Activated T-cell treated with anti-CD3 and anti-CD28 coated beads, Interleukin-2, amount 50 U/mL, for 1 hour (primary cell): ENCODE data around the gene WDFY4.

Experiments
- DNase-seq: peaks from one replicate; pipeline ENCODE4 v3.0.0-alpha.2; 2020

WDFY4 gene

DNA sequence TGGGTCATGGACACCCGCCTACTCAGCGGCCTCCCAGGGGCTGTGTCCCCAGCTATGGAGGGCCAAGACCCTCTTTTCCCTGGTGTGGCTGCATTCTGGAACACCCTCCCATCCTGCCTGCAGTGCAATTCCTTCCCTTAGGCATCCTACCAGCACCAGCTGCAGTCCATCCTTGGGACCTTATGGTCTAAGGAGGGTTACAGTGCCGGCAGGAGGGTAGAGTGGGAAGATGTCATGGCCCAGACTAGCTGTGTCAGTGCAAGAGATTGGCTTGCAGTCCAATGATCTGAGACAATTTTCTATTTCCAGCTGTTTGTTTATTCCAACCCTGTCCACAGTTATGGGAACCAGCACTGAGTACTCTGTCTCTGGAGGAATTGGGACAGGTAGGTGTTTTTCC, 92.4 kb downstream of the WDFY4 start:
- DNase-seq = no peak

GRCh38 chr10:48778193-48778857, 93.7 kb downstream of the WDFY4 start:
- no peak for DNase-seq

DNA sequence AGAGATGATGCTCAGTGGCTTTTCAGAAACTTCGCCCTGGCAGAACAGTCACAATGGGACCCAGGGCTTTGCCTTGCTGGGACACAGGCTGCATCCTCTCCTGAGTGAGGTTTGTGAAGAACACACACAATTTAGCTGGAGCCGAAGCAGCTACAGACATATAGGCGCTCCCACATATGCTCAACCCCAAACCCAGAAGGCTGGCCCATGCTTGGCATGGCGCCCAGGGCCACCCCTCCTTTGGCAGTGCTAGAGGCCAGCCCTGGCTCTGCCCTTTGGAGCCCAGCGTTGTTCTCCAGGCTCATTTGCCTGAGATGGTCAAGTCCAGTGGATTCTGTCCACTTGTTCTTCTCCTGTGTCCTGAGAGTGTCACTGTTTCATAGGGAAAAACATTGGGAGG, 94.4 kb downstream of the WDFY4 start:
- no peak for DNase-seq

GRCh38 chr10:48779546-48780152, 95.0 kb downstream of the WDFY4 start:
- no peak for DNase-seq

DNA sequence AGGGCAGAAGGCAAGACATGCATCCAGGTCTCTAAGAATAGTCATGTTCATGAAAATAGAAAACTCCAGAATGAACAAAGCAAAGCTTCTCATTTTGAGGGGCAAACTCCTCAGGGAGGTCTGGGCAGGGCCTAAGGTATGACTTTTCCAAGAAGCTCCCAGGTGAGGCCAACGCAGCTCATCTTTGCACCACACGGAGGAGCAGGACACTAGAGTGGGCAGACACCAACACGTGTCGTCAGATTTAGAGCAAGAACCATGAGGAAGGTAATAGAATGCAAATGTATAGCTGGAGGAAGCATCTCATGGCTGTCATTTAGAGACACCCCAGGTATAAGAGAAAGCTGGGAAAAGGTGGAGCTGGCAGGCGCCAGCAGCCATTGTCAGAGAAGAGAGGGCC, 95.7 kb downstream of the WDFY4 start:
- no peak for DNase-seq

GRCh38 chr10:48782386-48782785, 97.7 kb downstream of the WDFY4 start:
- DNase-seq = no peak

GRCh38 chr10:48784031-48784430, 99.4 kb downstream of the WDFY4 start:
- DNase-seq = no peak

- DNase-seq = no peak
These were observed 101.1 kb downstream of the WDFY4 start for GRCh38 chr10:48785796-48786195.

- DNase-seq = no peak
These were observed 102.1 kb downstream of the WDFY4 start for GRCh38 chr10:48786606-48787282.

DNA sequence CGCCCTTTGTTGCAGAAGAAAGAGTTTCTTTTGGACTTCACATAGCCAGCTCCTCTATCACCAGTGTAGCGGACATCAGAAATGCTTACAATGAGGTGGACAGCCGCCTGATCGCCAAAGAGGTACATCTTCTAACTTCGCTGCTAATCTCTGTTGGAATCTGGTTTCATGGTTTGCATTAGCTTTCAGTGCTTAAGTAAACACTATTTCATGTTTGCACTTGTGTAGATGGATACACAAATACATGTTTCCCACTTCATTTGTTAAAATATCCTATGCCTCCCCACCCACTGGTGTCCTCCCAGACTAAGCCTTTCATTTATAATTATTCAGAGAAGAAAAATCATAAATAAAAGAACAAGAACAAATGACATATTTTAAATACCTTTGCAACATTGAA, 103.9 kb downstream of the WDFY4 start:
- DNase-seq = no peak

DNA sequence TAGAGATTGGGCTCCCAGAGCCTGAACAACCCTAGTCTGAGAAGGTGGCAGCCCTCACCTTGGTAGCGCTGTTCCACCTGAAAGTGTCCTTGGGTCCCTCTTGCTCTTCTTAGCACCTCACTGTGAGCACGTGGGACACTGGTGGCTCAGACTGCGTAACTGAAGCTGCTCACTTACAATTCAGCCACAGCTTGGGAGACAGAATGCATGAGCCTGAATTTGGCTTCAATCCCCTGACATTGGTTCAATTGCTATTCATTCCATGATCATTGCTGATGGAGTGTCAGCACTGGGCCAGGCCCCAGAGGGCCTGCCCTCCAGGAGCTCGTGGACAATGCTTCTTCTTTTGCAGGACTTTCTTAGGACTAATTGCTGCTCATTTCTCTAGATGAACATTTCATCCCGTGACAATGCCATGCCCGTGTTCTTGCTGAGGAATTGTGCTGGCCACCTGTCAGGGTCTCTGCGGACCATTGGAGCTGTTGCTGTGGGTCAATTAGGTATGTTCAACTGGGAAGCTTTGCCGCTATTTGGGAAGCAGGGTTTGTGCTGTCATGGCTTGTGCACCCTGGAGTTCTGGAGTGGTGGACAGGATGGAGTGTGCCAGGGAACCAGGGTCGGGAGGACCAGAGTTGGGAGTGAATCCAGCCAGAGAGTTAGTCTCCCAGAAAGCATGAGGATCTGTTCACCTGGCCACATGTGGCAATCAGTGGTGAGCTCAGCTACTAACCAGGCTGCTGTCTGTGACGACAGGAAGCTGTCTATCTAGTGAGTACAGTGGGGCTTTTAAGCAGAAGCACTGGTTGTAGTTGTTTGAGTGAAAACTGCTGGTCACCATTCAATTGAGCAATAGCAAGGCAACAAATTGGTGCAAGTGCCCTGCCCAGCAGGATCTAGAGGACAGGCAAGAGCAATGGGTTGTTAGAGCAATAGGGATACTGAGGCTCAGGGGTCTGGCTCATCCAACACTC, 105.1 kb downstream of the WDFY4 start:
- no peak for DNase-seq

DNA sequence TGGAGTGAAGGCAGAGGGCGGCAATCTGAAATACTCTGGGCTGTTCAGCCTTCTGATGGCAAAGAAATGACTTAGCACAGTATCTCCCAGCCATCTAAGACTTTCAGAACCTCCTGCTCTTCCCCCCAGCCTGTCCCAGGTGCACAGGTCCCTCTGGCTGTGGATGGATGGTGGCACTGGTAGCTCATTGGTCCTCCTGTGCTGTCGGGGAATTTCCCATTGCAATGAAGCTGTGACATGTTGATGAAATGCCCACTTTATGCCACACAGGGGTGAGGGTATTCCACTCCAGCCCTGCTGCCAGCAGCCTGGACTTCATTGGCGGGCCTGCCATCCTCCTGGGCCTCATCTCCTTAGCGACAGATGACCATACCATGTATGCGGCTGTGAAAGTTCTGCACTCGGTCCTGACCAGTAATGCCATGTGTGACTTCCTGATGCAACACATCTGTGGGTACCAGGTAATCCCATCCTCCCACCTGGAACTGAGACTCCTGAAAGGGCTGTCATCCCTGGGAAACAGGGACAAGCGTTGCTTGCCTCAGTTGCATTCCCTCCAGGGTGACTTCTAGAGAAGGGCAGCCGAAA, 105.9 kb downstream of the WDFY4 start:
- DNase-seq = no peak

- DNase-seq = no peak
These were observed 106.7 kb downstream of the WDFY4 start for GRCh38 chr10:48791267-48791928.

GRCh38 chr10:48792121-48792520, 107.4 kb downstream of the WDFY4 start:
- DNase-seq = no peak

- no peak for DNase-seq
These were observed 108.0 kb downstream of the WDFY4 start for GRCh38 chr10:48792687-48793096.

GRCh38 chr10:48794074-48794473, 109.4 kb downstream of the WDFY4 start:
- DNase-seq = no peak

- no peak for DNase-seq
These were observed 112.1 kb downstream of the WDFY4 start for GRCh38 chr10:48796713-48797245.

DNA sequence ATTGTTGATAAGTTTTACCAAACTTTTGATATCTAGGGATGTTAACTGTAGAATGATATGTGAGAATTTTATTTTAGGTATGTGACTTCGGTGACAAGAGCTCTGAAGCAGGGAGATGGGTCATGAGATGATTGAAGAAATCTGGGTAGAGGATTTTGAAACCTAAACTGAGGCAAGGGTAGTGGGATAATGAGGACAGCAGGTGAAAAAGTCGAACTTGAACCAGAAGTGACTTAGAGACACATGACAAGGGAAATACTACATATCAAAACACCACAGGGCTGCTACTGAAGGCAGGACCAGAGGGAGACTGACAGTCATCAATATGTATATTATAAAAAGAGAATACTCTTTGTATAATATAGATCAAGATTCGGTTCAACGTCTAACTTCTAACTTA, 113.2 kb downstream of the WDFY4 start:
- no peak for DNase-seq

DNA sequence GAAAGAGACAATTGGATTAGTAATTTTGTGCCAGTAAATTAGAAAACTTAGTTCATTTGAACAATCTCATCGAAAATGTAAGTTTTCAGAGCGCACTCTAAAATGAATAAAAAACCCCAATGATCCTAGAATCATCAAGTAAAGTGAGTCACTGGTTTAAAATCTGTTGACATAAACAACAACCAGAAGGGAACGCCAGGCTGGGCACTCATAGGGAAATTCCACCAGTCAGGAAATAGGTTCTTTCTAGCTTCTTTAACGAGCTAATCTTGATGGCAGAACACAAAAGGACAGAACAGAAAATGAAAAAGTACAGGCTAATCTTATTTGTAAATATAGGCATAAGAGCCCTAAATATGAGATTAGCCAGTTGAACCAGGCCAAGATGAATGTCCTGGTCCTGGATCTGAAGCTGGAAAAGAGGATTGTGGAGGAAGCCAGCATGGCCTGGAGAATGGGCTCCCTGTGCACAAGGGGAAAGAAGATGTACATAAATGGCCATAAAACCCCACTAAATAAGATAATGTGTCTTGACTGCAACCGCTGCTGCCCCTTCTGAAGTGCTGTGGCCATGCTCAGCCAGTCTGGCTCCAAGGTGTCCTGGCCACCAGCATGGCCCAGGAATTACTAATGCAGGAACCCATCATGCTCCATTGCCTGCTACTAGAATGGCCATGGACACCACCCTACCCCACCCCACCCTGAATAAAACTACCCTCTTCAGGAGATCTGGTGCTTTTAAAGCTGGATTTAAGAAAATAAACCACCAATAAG, 114.0 kb downstream of the WDFY4 start:
- no peak for DNase-seq

DNA sequence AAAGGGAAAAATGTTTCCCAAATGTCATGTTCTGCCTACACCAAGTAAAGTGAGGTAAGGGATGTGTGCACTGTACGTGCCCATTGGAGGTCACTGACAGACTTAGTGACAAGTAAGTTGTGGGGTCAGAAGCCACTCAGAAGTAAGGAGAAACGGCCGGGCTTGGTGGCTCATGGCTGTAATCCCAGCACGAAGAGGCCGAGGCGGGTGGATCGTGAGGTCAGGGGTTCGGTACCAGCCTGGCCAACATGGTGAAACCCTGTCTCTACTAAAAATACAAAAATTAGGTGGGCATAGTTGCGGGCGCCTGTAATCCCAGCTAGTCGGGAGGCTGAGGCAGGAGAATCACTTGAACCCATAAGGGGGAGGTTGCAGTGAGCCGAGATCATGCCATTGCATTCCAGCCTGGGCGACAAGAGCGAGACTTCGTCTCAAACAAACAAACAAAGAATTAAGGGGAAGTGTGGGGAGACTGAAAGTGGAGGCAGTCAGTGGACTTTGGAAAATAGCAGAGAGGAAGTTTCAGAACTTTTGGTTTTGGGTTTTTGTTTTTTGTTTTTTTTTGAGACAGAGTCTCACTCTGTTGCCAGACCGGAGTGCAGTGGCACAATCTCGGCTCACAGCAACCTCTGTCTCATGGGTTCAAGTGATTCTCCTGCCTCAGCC, 114.8 kb downstream of the WDFY4 start:
- no peak for DNase-seq
